Endothelial cell of umbilical vein (primary cell): Measurements from ENCODE around the gene SNAPC4. TPM values are rescaled to one million over a fixed set of nuclear protein-coding genes. Genes with fewer than 3 reads are reported as not detected.

Experiments used
- BruUV-seq: library from RNA; stranded (reverse); fragments of 400-500 nt; replicated peaks from 2 replicates; lab custom pipeline; 2021; lab: Mats Ljungman, UMichigan
- CTCF ChIA-PET: fragments of 300-600, 350-600 bp; sonication (Branson Sonifier 250); formaldehyde crosslinking; loops from one replicate; lab custom pipeline; 2021; ENCODE audit warnings: antibody characterized with exemption, inconsistent platforms; lab: Charles Lee
- POLR2A ChIA-PET: fragments of 300-600, 350-600 bp; sonication (Branson Sonifier 250); formaldehyde crosslinking; loops from one replicate; lab custom pipeline; 2021; ENCODE audit warnings: antibody characterized with exemption, inconsistent platforms; lab: Charles Lee
- DNase-seq: peaks from one replicate; pipeline ENCODE4 v3.0.0-alpha.2; 2011; ENCODE audit warnings: low read depth, low spot score
- FAIRE-seq: peaks from 2 replicates; lab custom pipeline; 2011; peaks lifted over from hg19 to GRCh38; lab: Jason Lieb, UNC
- H2AFZ ChIP-seq: 2 replicates; pipeline ENCODE4 v1.6.0; 2012; ENCODE audit warnings: low read depth, low read length, control low read depth, inconsistent platforms
- H3K27ac ChIP-seq: 2 replicates; pipeline ENCODE4 v1.5.1; 2011; ENCODE audit warnings: low read depth, mild to moderate bottlenecking, control low read depth, low read length, moderate library complexity; ENCODE audit not compliant: insufficient read depth
- H3K27me3 ChIP-seq, 2 experiments: 2 replicates each; pipeline versions ENCODE4 v1.6.0 to v1.6.1; 2011; ENCODE audit warnings: low read length in 2 of 2, mixed read lengths in 1 of 2; ENCODE audit not compliant: control insufficient read depth in 2 of 2, insufficient read depth in 2 of 2
- H3K36me3 ChIP-seq, 2 experiments: 2 replicates in 1 of 2; 3 replicates in 1 of 2; pipeline ENCODE4 v1.5.1; 2011; ENCODE audit warnings: low read length in 2 of 2, mild to moderate bottlenecking in 1 of 2, moderate library complexity in 1 of 2; ENCODE audit not compliant: control insufficient read depth in 2 of 2, insufficient read depth in 2 of 2; ENCODE audit errors: extremely low read depth in 1 of 2
- H3K4me1 ChIP-seq: 3 replicates; pipeline ENCODE4 v1.5.1; 2011; ENCODE audit warnings: mild to moderate bottlenecking, low read length; ENCODE audit not compliant: control insufficient read depth, insufficient read depth; ENCODE audit errors: extremely low read depth
- H3K4me2 ChIP-seq: 2 replicates; pipeline ENCODE4 v1.6.1; 2011; ENCODE audit warnings: low read length, control low read depth, mixed read lengths; ENCODE audit not compliant: insufficient read depth
- H3K4me3 ChIP-seq, 3 experiments: fragments of 200-600 bp in 1 of 3; sonication (generic), shearing (Covaris generic) in 1 of 3; replicated peaks in 1 of 3; 2 replicates each; pipeline ENCODE4 v1.5.1; 2011 to 2016; ENCODE audit warnings: control low read depth in 3 of 3, low read length in 3 of 3, mild to moderate bottlenecking in 2 of 3, inconsistent platforms in 1 of 3, low read depth in 1 of 3, moderate library complexity in 1 of 3; ENCODE audit not compliant: insufficient read depth in 1 of 3
- H3K79me2 ChIP-seq: 2 replicates; pipeline ENCODE4 v1.6.0; 2012; ENCODE audit warnings: low read length, inconsistent platforms; ENCODE audit not compliant: control insufficient read depth, insufficient read depth
- H3K9ac ChIP-seq: replicated peaks from 2 replicates; pipeline ENCODE3; 2011; ENCODE audit warnings: low read length, control low read depth; ENCODE audit not compliant: insufficient read depth; ENCODE audit errors: extremely low read depth
- H3K9me1 ChIP-seq: replicated peaks from 3 replicates; pipeline ENCODE4 v1.6.0; 2011; ENCODE audit warnings: mild to moderate bottlenecking, low read length; ENCODE audit not compliant: control insufficient read depth, insufficient read depth; ENCODE audit errors: extremely low read depth
- H3K9me3 ChIP-seq: replicated peaks from 2 replicates; pipeline ENCODE4 v1.5.1; 2012; ENCODE audit warnings: low read length, inconsistent platforms; ENCODE audit not compliant: control insufficient read depth, insufficient read depth
- H4K20me1 ChIP-seq: replicated peaks from 2 replicates; pipeline ENCODE3; 2011; ENCODE audit warnings: mild to moderate bottlenecking, low read length; ENCODE audit not compliant: control insufficient read depth, insufficient read depth; ENCODE audit errors: extremely low read depth
- EZH2 ChIP-seq: IDR thresholded peaks from 2 replicates; pipeline ENCODE4 v1.6.1; 2012; ENCODE audit warnings: borderline replicate concordance, low read depth, mild to moderate bottlenecking, moderate library complexity, low read length, inconsistent platforms; ENCODE audit not compliant: severe bottlenecking
- FOS ChIP-seq: IDR thresholded peaks from 2 replicates; pipeline ENCODE4 v1.6.1; 2011; ENCODE audit warnings: mild to moderate bottlenecking, low read length, moderate library complexity, borderline replicate concordance; ENCODE audit not compliant: insufficient read depth
- GATA2 ChIP-seq: IDR thresholded peaks from 2 replicates; pipeline ENCODE4 v1.7.0; 2011; ENCODE audit warnings: low read depth, mild to moderate bottlenecking, moderate library complexity, mixed read lengths, low read length; ENCODE audit not compliant: insufficient read length, insufficient read depth
- JUN ChIP-seq: IDR thresholded peaks from 2 replicates; pipeline ENCODE4 v1.6.1; 2011; ENCODE audit warnings: borderline replicate concordance, low read depth; ENCODE audit not compliant: insufficient read length, insufficient read depth
- MYC ChIP-seq: IDR thresholded peaks from one replicate; pipeline ENCODE4 v1.6.1; 2011; ENCODE audit warnings: mild to moderate bottlenecking, low read depth, low read length
- POLR2A ChIP-seq: IDR thresholded peaks from 2 replicates; pipeline ENCODE4 v1.6.1; 2012; ENCODE audit warnings: low read depth, mild to moderate bottlenecking, control low read depth, low read length
- POLR2AphosphoS5 ChIP-seq: IDR thresholded peaks from 2 replicates; pipeline ENCODE4 v1.6.1; 2012; ENCODE audit warnings: low read depth, mild to moderate bottlenecking, control low read depth, low read length, moderate library complexity; ENCODE audit not compliant: insufficient read depth
- dilution Hi-C: fragments of 300-500 bp; cut with MboI; formaldehyde crosslinking; loops from one replicate; pipeline ENCODE4 v1.15.0; 2019; ENCODE audit warnings: low sequenced_read_pairs; ENCODE audit not compliant: extremely low pct_ligation_motif_present
- intact Hi-C: fragments of 100-400 bp; cut with micrococcal nuclease; formaldehyde crosslinking; loops from one replicate; pipeline ENCODE4 v1.10.0; 2022
- polyA plus RNA-seq, 4 experiments: library from polyadenylated mRNA; depleted of rRNA in 3 of 4; stranded (reverse) in 3 of 4; unstranded in 1 of 4; fragments of >200 nt; gene quantifications; 2 replicates each; pipeline versions ENCODE4 v1.2.1 to v1.2.3, GENCODE V29; 2011 to 2012; ENCODE audit warnings: missing spikeins in 1 of 4
- total RNA-seq: library from RNA; stranded (reverse); gene quantifications from 2 replicates; pipeline ENCODE4 v1.2.3, GENCODE V29; 2021
- TF ChIP-seq, protein P1 (sequence below), 2 donors: IDR thresholded peaks; 1 replicate in 1 of 2; 2 replicates in 1 of 2; pipeline ENCODE4 v1.5.1; 2011; ENCODE audit warnings: low read length in 2 of 2, mild to moderate bottlenecking in 2 of 2, moderate library complexity in 2 of 2, control low read depth in 1 of 2, inconsistent platforms in 1 of 2, low read depth in 1 of 2; ENCODE audit not compliant: insufficient read depth in 1 of 2; ENCODE audit errors: extremely low read depth in 1 of 2
- TF ChIP-seq, protein P2 (sequence below): IDR thresholded peaks from 2 replicates; pipeline ENCODE4 v1.6.1; 2011; ENCODE audit not compliant: insufficient read depth, insufficient read length

The SNAPC4 gene
- total and polyA plus RNA-seq, 2 donors (not counting 3 experiments of a cell fraction or from before 2014, with no cell fraction given) = 6.7 to 17.5 TPM

DNA sequence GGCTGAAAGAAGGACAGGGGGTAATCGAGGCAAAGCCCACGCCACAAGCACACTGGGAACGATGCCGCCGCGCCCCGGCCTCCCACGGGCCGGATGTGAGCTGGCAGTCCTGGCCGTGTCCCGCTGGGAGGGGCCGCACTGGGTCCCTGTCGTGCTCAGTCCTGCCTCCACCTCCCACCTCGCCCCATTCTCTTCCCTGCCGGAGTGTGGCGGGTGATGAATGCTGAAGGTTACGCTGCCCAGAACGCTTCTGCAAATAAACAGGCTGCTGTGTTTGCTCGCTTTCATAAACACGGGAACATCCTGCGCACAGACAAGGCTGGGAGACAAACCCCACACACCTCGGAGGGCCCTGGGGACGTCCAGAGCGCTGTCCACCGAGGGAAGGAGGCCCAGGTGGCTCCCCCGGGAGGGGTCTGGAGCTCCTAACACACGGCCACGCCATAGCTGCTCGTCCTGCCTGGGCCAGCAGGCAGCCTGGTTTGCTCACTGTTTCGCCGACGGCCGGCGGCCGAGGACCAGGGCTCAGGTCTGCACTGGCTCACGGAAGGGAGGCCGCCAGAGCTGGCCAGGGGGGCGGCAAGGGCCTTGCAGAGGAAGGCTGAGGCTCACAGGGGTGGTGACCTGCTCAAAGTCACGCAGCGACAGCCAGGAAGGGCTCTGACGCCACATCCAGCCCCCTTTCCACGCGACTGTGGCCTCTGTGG is 38.8 kb downstream of the SNAPC4 start:
- H3K9ac ChIP-seq = no peak overlapping the region

More for the DNA sequence above, 38.8 kb downstream of the SNAPC4 start:
- no TSS peak for BruUV-seq
- no peak overlapping the region for H3K4me3 ChIP-seq
- dilution Hi-C loops = no loop called here
- intact Hi-C loops = no loop called here
- no peaks in the 10 kb centered on the region for H4K20me1 ChIP-seq
- TF ChIP-seq, protein P1, sequence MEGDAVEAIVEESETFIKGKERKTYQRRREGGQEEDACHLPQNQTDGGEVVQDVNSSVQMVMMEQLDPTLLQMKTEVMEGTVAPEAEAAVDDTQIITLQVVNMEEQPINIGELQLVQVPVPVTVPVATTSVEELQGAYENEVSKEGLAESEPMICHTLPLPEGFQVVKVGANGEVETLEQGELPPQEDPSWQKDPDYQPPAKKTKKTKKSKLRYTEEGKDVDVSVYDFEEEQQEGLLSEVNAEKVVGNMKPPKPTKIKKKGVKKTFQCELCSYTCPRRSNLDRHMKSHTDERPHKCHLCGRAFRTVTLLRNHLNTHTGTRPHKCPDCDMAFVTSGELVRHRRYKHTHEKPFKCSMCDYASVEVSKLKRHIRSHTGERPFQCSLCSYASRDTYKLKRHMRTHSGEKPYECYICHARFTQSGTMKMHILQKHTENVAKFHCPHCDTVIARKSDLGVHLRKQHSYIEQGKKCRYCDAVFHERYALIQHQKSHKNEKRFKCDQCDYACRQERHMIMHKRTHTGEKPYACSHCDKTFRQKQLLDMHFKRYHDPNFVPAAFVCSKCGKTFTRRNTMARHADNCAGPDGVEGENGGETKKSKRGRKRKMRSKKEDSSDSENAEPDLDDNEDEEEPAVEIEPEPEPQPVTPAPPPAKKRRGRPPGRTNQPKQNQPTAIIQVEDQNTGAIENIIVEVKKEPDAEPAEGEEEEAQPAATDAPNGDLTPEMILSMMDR (IDR thresholded peaks at IDR 0.05; ENCODE audit: extremely low read depth in 1 of 2, insufficient read depth in 1 of 2, low read depth in 1 of 2, low read length in 2 of 2) = no peak
- no peak for TF ChIP-seq MYC
- no peak for TF ChIP-seq FOS
- TF ChIP-seq GATA2 = no peak
- TF ChIP-seq EZH2 = no peak
- TF ChIP-seq POLR2AphosphoS5 = no peak
- no peak for TF ChIP-seq POLR2A
- TF ChIP-seq JUN = no peak
- TF ChIP-seq, protein P2, sequence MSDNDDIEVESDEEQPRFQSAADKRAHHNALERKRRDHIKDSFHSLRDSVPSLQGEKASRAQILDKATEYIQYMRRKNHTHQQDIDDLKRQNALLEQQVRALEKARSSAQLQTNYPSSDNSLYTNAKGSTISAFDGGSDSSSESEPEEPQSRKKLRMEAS = no peak
- H3K27ac ChIP-seq = no peak overlapping the region
- no peak overlapping the region for H3K4me2 ChIP-seq
- no peak for FAIRE-seq
- H3K36me3 ChIP-seq = peaks cover 0 to 5% of the 10 kb centered on the region in 2 experiments
- H3K79me2 ChIP-seq = peaks cover 3% of the 10 kb centered on the region
- no peak for DNase-seq
- no peaks in the 10 kb centered on the region for H3K27me3 ChIP-seq
- ChIA-PET CTCF (no interaction called here), POLR2A (no interaction called here)
- no peaks in the 10 kb centered on the region for H3K9me1 ChIP-seq
- H2AFZ ChIP-seq = no peak overlapping the region
- H3K9me3 ChIP-seq = no peaks in the 10 kb centered on the region
- peaks cover 7% of the 10 kb centered on the region for H3K4me1 ChIP-seq
